Central memory CD8-positive, alpha-beta T cell (primary cell): ENCODE results near the gene SMIM44.
"Not testable (repeated sequence)": the region's sequence is repeated elsewhere in the genome, so short reads cannot be mapped to it uniquely, and the experiment has no call there.

Source experiments
- ATAC-seq: fragments of 150-1000 bp; cut with Tn5 transposase; replicated peaks from 2 replicates; pipeline ENCODE4 v1.10.0; 2022; ENCODE audit warnings: mild to moderate bottlenecking, moderate FRiP score, moderate number of reproducible peaks; ENCODE audit not compliant: poor library complexity, severe bottlenecking; ENCODE audit errors: extremely low read depth
- DNase-seq, 2 donors: peaks; one replicate each; pipeline ENCODE4 v3.0.0; 2021; ENCODE audit warnings: low spot score in 2 of 2
- H3K27ac Mint-ChIP-seq: one replicate; pipeline ENCODE4 v1.8.0; 2022; ENCODE audit warnings: low read depth, mild to moderate bottlenecking, moderate library complexity, mixed read lengths
- H3K27me3 Mint-ChIP-seq: one replicate; pipeline ENCODE4 v1.8.0; 2022; ENCODE audit warnings: mixed read lengths
- H3K36me3 Mint-ChIP-seq: one replicate; pipeline ENCODE4 v1.8.0; 2022; ENCODE audit warnings: mild to moderate bottlenecking, moderate library complexity, mixed read lengths; ENCODE audit not compliant: insufficient read depth
- H3K4me1 Mint-ChIP-seq: one replicate; pipeline ENCODE4 v1.8.0; 2022; ENCODE audit warnings: mixed read lengths
- H3K4me3 Mint-ChIP-seq: one replicate; pipeline ENCODE4 v1.8.0; 2022; ENCODE audit warnings: mild to moderate bottlenecking, moderate library complexity, mixed read lengths
- H3K9me3 Mint-ChIP-seq: one replicate; pipeline ENCODE4 v1.8.0; 2022; ENCODE audit warnings: mixed read lengths

Gene SMIM44

GRCh38 chr19:3453840-3454239, 29.4 kb downstream of the SMIM44 start:
- Mint-ChIP-seq H3K27ac (no peak overlapping the region), H3K4me3 (no peak overlapping the region), H3K9me3 (no peaks in the 10 kb centered on the region), H3K36me3 (peaks cover 11% of the 10 kb centered on the region), H3K4me1 (no peaks in the 10 kb centered on the region), H3K27me3 (no peaks in the 10 kb centered on the region)
- ATAC-seq: no peak
- no peak for DNase-seq

- H3K4me3 Mint-ChIP-seq, H3K36me3 Mint-ChIP-seq, H3K27ac Mint-ChIP-seq: not testable (repeated sequence)
These were observed 30.4 kb downstream of the SMIM44 start for GRCh38 chr19:3452942-3453214.

GRCh38 chr19:3452171-3452941, 30.9 kb downstream of the SMIM44 start:
- H3K27me3 Mint-ChIP-seq: no peaks in the 10 kb centered on the region

More at GRCh38 chr19:3452942-3453214, 30.4 kb downstream of the SMIM44 start:
- H3K27me3 Mint-ChIP-seq, H3K4me1 Mint-ChIP-seq, ATAC-seq, DNase-seq, H3K9me3 Mint-ChIP-seq: not testable (repeated sequence)

GRCh38 chr19:3451451-3451866, 31.8 kb downstream of the SMIM44 start:
- Mint-ChIP-seq H3K9me3 (no peaks in the 10 kb centered on the region), H3K36me3 (peaks cover 9% of the 10 kb centered on the region), H3K27me3 (no peaks in the 10 kb centered on the region), H3K4me3 (no peak overlapping the region), H3K4me1 (no peaks in the 10 kb centered on the region), H3K27ac (no peak overlapping the region)
- DNase-seq (no peak), ATAC-seq (no peak)

More at GRCh38 chr19:3452171-3452941, 30.9 kb downstream of the SMIM44 start:
- peaks cover 9% of the 10 kb centered on the region for H3K36me3 Mint-ChIP-seq
- H3K27ac Mint-ChIP-seq: no peak overlapping the region
- H3K9me3 Mint-ChIP-seq: no peaks in the 10 kb centered on the region
- DNase-seq: no peak
- H3K4me1 Mint-ChIP-seq: no peaks in the 10 kb centered on the region
- ATAC-seq: no peak
- no peak overlapping the region for H3K4me3 Mint-ChIP-seq

GRCh38 chr19:3450796-3451411, 32.3 kb downstream of the SMIM44 start:
- ATAC-seq: no peak
- no peak for DNase-seq

GRCh38 chr19:3448616-3449334, 34.5 kb downstream of the SMIM44 start:
- DNase-seq (no peak), ATAC-seq (no peak)
- Mint-ChIP-seq H3K36me3 (peaks cover 6% of the 10 kb centered on the region), H3K27ac (no peak overlapping the region), H3K4me1 (peaks cover 3% of the 10 kb centered on the region), H3K27me3 (no peaks in the 10 kb centered on the region), H3K9me3 (no peaks in the 10 kb centered on the region), H3K4me3 (no peak overlapping the region)

More at GRCh38 chr19:3450796-3451411, 32.3 kb downstream of the SMIM44 start:
- Mint-ChIP-seq H3K27me3 (no peaks in the 10 kb centered on the region), H3K27ac (no peak overlapping the region), H3K4me1 (no peaks in the 10 kb centered on the region), H3K36me3 (peaks cover 9% of the 10 kb centered on the region), H3K4me3 (no peak overlapping the region), H3K9me3 (no peaks in the 10 kb centered on the region)

- not testable (repeated sequence) for H3K4me3 Mint-ChIP-seq, H3K27me3 Mint-ChIP-seq, H3K4me1 Mint-ChIP-seq, H3K36me3 Mint-ChIP-seq, H3K9me3 Mint-ChIP-seq, H3K27ac Mint-ChIP-seq, ATAC-seq, DNase-seq
These were observed 36.6 kb downstream of the SMIM44 start for GRCh38 chr19:3446657-3447056.

- no peaks in the 10 kb centered on the region for H3K9me3 Mint-ChIP-seq
- no peak overlapping the region for H3K4me3 Mint-ChIP-seq
- DNase-seq: no peak
- no peak for ATAC-seq
- H3K27me3 Mint-ChIP-seq: no peaks in the 10 kb centered on the region
- H3K27ac Mint-ChIP-seq: no peak overlapping the region
- H3K36me3 Mint-ChIP-seq: peaks cover 3% of the 10 kb centered on the region
- peaks cover 8% of the 10 kb centered on the region for H3K4me1 Mint-ChIP-seq
These were observed 38.5 kb downstream of the SMIM44 start for GRCh38 chr19:3444695-3445234.

- Mint-ChIP-seq H3K27me3 (no peaks in the 10 kb centered on the region), H3K27ac (peak overlapping the region; percentile 56), H3K36me3 (peaks cover 2% of the 10 kb centered on the region), H3K9me3 (no peaks in the 10 kb centered on the region), H3K4me3 (no peak overlapping the region), H3K4me1 (peaks cover 8% of the 10 kb centered on the region)
- ATAC-seq (no peak), DNase-seq (no peak)
These were observed 39.2 kb downstream of the SMIM44 start for GRCh38 chr19:3443840-3444694.

GRCh38 chr19:3442487-3443071, 40.7 kb downstream of the SMIM44 start:
- no peak overlapping the region for H3K4me3 Mint-ChIP-seq
- no peak overlapping the region for H3K27ac Mint-ChIP-seq
- H3K27me3 Mint-ChIP-seq: no peaks in the 10 kb centered on the region
- H3K4me1 Mint-ChIP-seq: peaks cover 8% of the 10 kb centered on the region
- H3K36me3 Mint-ChIP-seq: peaks cover 1% of the 10 kb centered on the region
- ATAC-seq (no peak), DNase-seq (no peak)
- H3K9me3 Mint-ChIP-seq: no peaks in the 10 kb centered on the region

- ATAC-seq (no peak), DNase-seq (no peak)
- Mint-ChIP-seq H3K27me3 (no peaks in the 10 kb centered on the region), H3K9me3 (no peaks in the 10 kb centered on the region), H3K27ac (no peak overlapping the region), H3K4me3 (no peak overlapping the region), H3K36me3 (peaks cover 1% of the 10 kb centered on the region), H3K4me1 (peaks cover 8% of the 10 kb centered on the region)
These were observed 41.3 kb downstream of the SMIM44 start for GRCh38 chr19:3441986-3442329.
